Central memory CD8-positive, alpha-beta T cell (primary cell): Measurements from ENCODE around the gene FRMPD4.
"Not testable (repeated sequence)": the region's sequence is repeated elsewhere in the genome, so short reads cannot be mapped to it uniquely, and the experiment has no call there.

ENCODE experiments used
- ATAC-seq: fragments of 150-1000 bp; cut with Tn5 transposase; replicated peaks from 2 replicates; pipeline ENCODE4 v1.10.0; 2022; ENCODE audit warnings: mild to moderate bottlenecking, moderate FRiP score, moderate number of reproducible peaks; ENCODE audit not compliant: poor library complexity, severe bottlenecking; ENCODE audit errors: extremely low read depth
- DNase-seq, 2 donors: peaks; one replicate each; pipeline ENCODE4 v3.0.0; 2021; ENCODE audit warnings: low spot score in 2 of 2
- H3K27ac Mint-ChIP-seq: one replicate; pipeline ENCODE4 v1.8.0; 2022; ENCODE audit warnings: low read depth, mild to moderate bottlenecking, moderate library complexity, mixed read lengths
- H3K27me3 Mint-ChIP-seq: one replicate; pipeline ENCODE4 v1.8.0; 2022; ENCODE audit warnings: mixed read lengths
- H3K36me3 Mint-ChIP-seq: one replicate; pipeline ENCODE4 v1.8.0; 2022; ENCODE audit warnings: mild to moderate bottlenecking, moderate library complexity, mixed read lengths; ENCODE audit not compliant: insufficient read depth
- H3K4me1 Mint-ChIP-seq: one replicate; pipeline ENCODE4 v1.8.0; 2022; ENCODE audit warnings: mixed read lengths
- H3K4me3 Mint-ChIP-seq: one replicate; pipeline ENCODE4 v1.8.0; 2022; ENCODE audit warnings: mild to moderate bottlenecking, moderate library complexity, mixed read lengths
- H3K9me3 Mint-ChIP-seq: one replicate; pipeline ENCODE4 v1.8.0; 2022; ENCODE audit warnings: mixed read lengths

FRMPD4 gene

DNA sequence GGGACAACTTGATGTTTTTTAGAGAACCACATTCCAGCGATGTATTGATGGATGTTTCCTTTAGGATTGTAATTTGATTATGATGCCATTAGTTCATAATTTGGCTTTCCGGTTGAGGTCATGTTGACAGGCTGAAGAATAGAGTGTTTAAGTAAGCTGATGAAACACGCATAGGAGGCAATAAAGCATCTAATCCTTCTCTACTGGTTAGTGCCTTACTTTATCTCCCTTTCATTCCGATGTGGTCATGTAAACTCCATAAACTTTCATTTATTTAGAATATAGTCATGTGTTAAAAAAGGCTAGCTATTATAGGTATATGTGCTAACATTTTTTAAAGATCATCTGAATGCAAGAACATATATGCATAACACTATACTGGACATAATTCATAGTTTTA, 15.0 kb downstream of the FRMPD4 start:
- no peaks in the 10 kb centered on the region for H3K27me3 Mint-ChIP-seq
- no peaks in the 10 kb centered on the region for H3K9me3 Mint-ChIP-seq
- H3K27ac Mint-ChIP-seq = no peak overlapping the region
- H3K4me1 Mint-ChIP-seq = no peaks in the 10 kb centered on the region
- ATAC-seq (no peak), DNase-seq (no peak)
- no peak overlapping the region for H3K4me3 Mint-ChIP-seq
- no peaks in the 10 kb centered on the region for H3K36me3 Mint-ChIP-seq

DNA sequence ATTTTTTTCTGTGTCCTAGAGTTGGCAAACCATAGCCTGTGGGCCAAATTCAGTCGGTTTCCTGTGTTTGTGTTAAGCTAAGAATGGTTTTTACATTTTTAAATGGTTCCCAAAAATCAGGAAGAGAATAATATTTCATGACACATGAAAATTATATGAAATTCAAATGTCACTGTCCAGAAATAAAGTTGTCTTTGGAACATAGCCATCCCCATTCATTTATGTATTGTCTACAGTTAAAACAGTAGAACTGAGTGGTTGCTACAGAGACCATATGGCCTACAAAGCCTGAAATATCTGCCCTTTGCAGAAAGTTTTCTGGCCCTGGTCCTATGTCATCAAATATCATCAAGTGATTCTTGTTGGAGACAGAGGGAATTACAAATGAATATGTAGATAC, 15.5 kb downstream of the FRMPD4 start:
- no peaks in the 10 kb centered on the region for H3K9me3 Mint-ChIP-seq
- no peaks in the 10 kb centered on the region for H3K36me3 Mint-ChIP-seq
- no peaks in the 10 kb centered on the region for H3K27me3 Mint-ChIP-seq
- DNase-seq (no peak), ATAC-seq (no peak)
- no peaks in the 10 kb centered on the region for H3K4me1 Mint-ChIP-seq
- H3K27ac Mint-ChIP-seq = no peak overlapping the region
- no peak overlapping the region for H3K4me3 Mint-ChIP-seq

- Mint-ChIP-seq H3K4me1 (no peaks in the 10 kb centered on the region), H3K27ac (no peak overlapping the region), H3K27me3 (no peaks in the 10 kb centered on the region), H3K9me3 (no peaks in the 10 kb centered on the region), H3K36me3 (no peaks in the 10 kb centered on the region), H3K4me3 (no peak overlapping the region)
- no peak for ATAC-seq
- no peak for DNase-seq
Measured at GRCh38 chrX:12159799-12160198, 21.5 kb downstream of the FRMPD4 start.

GRCh38 chrX:12162420-12162819, 24.1 kb downstream of the FRMPD4 start:
- Mint-ChIP-seq H3K27ac (no peak overlapping the region), H3K4me1 (no peaks in the 10 kb centered on the region), H3K36me3 (no peaks in the 10 kb centered on the region), H3K27me3 (no peaks in the 10 kb centered on the region), H3K9me3 (no peaks in the 10 kb centered on the region), H3K4me3 (no peak overlapping the region)
- DNase-seq = no peak
- ATAC-seq = no peak

- not testable (repeated sequence) for ATAC-seq, DNase-seq, H3K4me3 Mint-ChIP-seq, H3K4me1 Mint-ChIP-seq, H3K27ac Mint-ChIP-seq, H3K27me3 Mint-ChIP-seq, H3K9me3 Mint-ChIP-seq, H3K36me3 Mint-ChIP-seq
Measured at GRCh38 chrX:12164180-12164579, 25.9 kb downstream of the FRMPD4 start.

GRCh38 chrX:12170755-12171154, 32.5 kb downstream of the FRMPD4 start:
- Mint-ChIP-seq H3K27me3 (no peaks in the 10 kb centered on the region), H3K36me3 (no peaks in the 10 kb centered on the region)
- DNase-seq = no peak

GRCh38 chrX:12174358-12174757, 36.1 kb downstream of the FRMPD4 start:
- DNase-seq = no peak
- no peak for ATAC-seq
- Mint-ChIP-seq H3K27me3 (no peaks in the 10 kb centered on the region), H3K4me3 (no peak overlapping the region), H3K36me3 (no peaks in the 10 kb centered on the region), H3K9me3 (no peaks in the 10 kb centered on the region), H3K4me1 (no peaks in the 10 kb centered on the region), H3K27ac (no peak overlapping the region)

More at GRCh38 chrX:12170755-12171154, 32.5 kb downstream of the FRMPD4 start:
- ATAC-seq = no peak
- H3K9me3 Mint-ChIP-seq = no peaks in the 10 kb centered on the region
- no peak overlapping the region for H3K4me3 Mint-ChIP-seq
- no peaks in the 10 kb centered on the region for H3K4me1 Mint-ChIP-seq
- no peak overlapping the region for H3K27ac Mint-ChIP-seq

GRCh38 chrX:12197030-12197429, 58.8 kb downstream of the FRMPD4 start:
- H3K27ac Mint-ChIP-seq = no peak overlapping the region
- no peak overlapping the region for H3K4me3 Mint-ChIP-seq
- ATAC-seq (no peak), DNase-seq (no peak)
- H3K27me3 Mint-ChIP-seq = no peaks in the 10 kb centered on the region
- no peaks in the 10 kb centered on the region for H3K36me3 Mint-ChIP-seq
- H3K9me3 Mint-ChIP-seq = no peaks in the 10 kb centered on the region
- no peaks in the 10 kb centered on the region for H3K4me1 Mint-ChIP-seq

DNA sequence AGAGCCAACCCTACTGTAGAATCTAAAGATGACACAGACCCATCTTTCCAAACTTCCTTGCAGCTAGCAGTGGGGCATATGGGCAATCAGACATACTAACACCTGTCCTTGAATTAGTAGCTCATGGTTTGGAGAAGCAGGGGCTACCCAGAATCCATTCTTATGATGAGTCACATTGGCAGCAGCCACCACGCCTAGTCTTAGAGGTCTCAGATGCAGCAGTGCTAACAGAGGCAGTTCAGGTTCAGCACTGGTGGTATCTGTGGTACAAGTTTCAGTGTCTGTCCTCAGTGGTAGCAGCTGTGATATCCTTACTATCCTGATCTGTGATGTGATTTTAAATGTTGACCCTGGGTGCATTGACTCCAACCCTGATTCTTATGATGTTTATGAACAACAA, 68.1 kb downstream of the FRMPD4 start:
- Mint-ChIP-seq H3K4me3 (no peak overlapping the region), H3K4me1 (no peaks in the 10 kb centered on the region), H3K27ac (no peak overlapping the region), H3K36me3 (no peaks in the 10 kb centered on the region), H3K27me3 (no peaks in the 10 kb centered on the region), H3K9me3 (peaks cover 6% of the 10 kb centered on the region)
- ATAC-seq = no peak
- no peak for DNase-seq

GRCh38 chrX:12210196-12210815, 72.0 kb downstream of the FRMPD4 start:
- Mint-ChIP-seq H3K4me3 (no peak overlapping the region), H3K9me3 (no peaks in the 10 kb centered on the region), H3K27ac (no peak overlapping the region), H3K36me3 (no peaks in the 10 kb centered on the region), H3K27me3 (no peaks in the 10 kb centered on the region), H3K4me1 (no peaks in the 10 kb centered on the region)
- DNase-seq = no peak
- no peak for ATAC-seq

GRCh38 chrX:12210971-12211370, 72.7 kb downstream of the FRMPD4 start:
- no peaks in the 10 kb centered on the region for H3K27me3 Mint-ChIP-seq
- no peaks in the 10 kb centered on the region for H3K4me1 Mint-ChIP-seq
- no peaks in the 10 kb centered on the region for H3K36me3 Mint-ChIP-seq
- no peak overlapping the region for H3K4me3 Mint-ChIP-seq
- no peaks in the 10 kb centered on the region for H3K9me3 Mint-ChIP-seq
- no peak for DNase-seq
- H3K27ac Mint-ChIP-seq = no peak overlapping the region
- ATAC-seq = no peak

DNA sequence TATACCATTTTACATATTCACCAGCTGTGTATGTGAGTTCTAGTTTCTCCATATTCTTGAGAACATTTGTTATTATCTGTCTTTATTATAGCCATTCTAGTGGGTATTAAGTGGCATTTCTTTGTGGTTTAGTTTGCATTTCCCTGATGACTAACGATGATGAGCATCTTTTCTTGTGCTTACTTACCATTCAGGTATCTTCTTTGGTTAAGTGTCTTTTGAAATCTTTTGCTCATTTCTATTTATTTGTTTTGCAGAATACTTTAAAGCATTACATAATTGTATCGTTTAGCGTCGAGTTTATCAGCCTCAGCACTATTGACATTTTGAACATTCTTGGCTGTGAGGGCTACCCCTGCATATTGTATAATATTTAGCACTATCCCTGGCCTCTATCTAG, 85.4 kb downstream of the FRMPD4 start:
- Mint-ChIP-seq H3K27ac (no peak overlapping the region), H3K4me3 (no peak overlapping the region), H3K9me3 (no peaks in the 10 kb centered on the region), H3K36me3 (no peaks in the 10 kb centered on the region), H3K27me3 (no peaks in the 10 kb centered on the region), H3K4me1 (no peaks in the 10 kb centered on the region)
- DNase-seq (no peak), ATAC-seq (no peak)

- ATAC-seq = no peak
Measured at GRCh38 chrX:12225107-12225506, 86.8 kb downstream of the FRMPD4 start.

More at GRCh38 chrX:12225107-12225506, 86.8 kb downstream of the FRMPD4 start:
- DNase-seq = no peak
- Mint-ChIP-seq H3K36me3 (no peaks in the 10 kb centered on the region), H3K4me1 (no peaks in the 10 kb centered on the region), H3K27me3 (no peaks in the 10 kb centered on the region), H3K9me3 (no peaks in the 10 kb centered on the region), H3K4me3 (no peak overlapping the region), H3K27ac (no peak overlapping the region)
